ENCODE data around the gene RGS5. TPM values are rescaled to one million over a fixed set of nuclear protein-coding genes. Genes with fewer than 3 reads are reported as not detected.
"Not testable (repeated sequence)": the region's sequence is repeated elsewhere in the genome, so short reads cannot be mapped to it uniquely, and the experiment has no call there.

Gene RGS5
- total RNA-seq, 5 donors from 2014 or later (not counting 1 experiment from before 2014, with no cell fraction given): 1.9 to 4.5 (median 3.4) TPM

DNA sequence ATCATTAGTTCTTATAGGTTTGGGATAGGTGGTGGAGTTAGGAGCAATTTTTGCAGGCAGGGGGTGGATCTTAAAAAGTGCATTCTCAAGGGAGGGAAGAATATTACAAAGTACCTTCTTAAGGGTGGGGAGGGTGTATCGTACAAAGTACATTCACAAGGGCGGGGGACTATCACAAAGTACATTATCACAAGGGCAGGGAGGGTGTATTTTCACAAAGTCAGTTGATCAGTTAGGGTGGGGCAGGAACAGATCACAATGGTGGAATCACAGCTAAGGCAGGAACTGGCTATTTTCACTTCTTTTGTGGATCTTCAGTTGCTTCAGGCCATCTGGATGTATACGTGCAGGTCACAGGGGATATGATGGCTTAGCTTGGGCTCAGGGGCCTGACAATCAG, 30.9 kb upstream of the RGS5 start:
- DNase-seq; CTCF ChIA-PET; ATAC-seq (replicated peaks in 1 of 4); H3K27ac ChIP-seq (ENCODE audit: low read length); H3K36me3 ChIP-seq (ENCODE audit: control insufficient read depth in 2 of 2, extremely low read depth in 1 of 2, insufficient read depth in 1 of 2, low read length in 1 of 2); H3K27ac Mint-ChIP-seq; H3K4me1 Mint-ChIP-seq; H3K27me3 ChIP-seq (replicated peaks in 1 of 2; ENCODE audit: control insufficient read depth in 2 of 2, extremely low read depth in 1 of 2, insufficient read depth in 2 of 2, low read length in 1 of 2); H3K4me1 ChIP-seq (ENCODE audit: control insufficient read depth in 1 of 2, extremely low read depth in 1 of 2, insufficient read depth in 2 of 2, low read length in 2 of 2); H3K9me3 ChIP-seq; H3K27me3 Mint-ChIP-seq; POLR2A ChIA-PET; H3K4me3 Mint-ChIP-seq; H3K36me3 Mint-ChIP-seq; H3K4me3 ChIP-seq (ENCODE audit: control insufficient read depth in 1 of 2, extremely low read depth in 1 of 2, low read length in 1 of 2): not testable (repeated sequence)
- WGBS (ENCODE audit: insufficient coverage): no CpG with 5 or more reads among the region's 3 CpGs
- peaks cover 0 to 12% (median 6%) of the 10 kb centered on the region in 3 donors for H3K9me3 Mint-ChIP-seq

DNA sequence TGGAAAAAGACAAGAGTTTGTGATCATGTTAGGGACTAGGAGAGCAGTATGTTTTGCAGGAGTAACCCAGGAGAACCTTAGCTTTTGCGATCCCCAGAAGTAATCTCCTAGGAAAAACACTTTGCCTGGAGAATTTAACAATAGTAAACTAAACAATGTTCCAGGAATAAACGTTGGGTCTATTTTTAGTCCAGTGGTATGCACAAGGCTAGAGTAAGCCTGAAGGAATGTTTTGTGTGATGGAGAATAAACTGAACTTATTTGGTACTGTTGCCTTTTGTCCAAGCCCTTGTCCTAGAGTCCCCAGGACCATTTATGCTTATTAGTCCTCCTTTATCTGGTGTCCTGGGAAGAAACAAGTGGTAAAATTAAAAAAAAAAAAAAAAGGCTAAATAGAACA, 28.7 kb upstream of the RGS5 start:
- ATAC-seq (replicated peaks in 1 of 4) (no peak), DNase-seq (no peak)
- ChIA-PET POLR2A (no interaction called here), CTCF (no interaction called here)
- no peak overlapping the region for H3K4me3 ChIP-seq (ENCODE audit: control insufficient read depth in 1 of 2, extremely low read depth in 1 of 2, low read length in 1 of 2)
- H3K9me3 Mint-ChIP-seq: peaks cover 0 to 13% (median 9%) of the 10 kb centered on the region in 3 donors
- no peaks in the 10 kb centered on the region for H3K4me1 ChIP-seq (ENCODE audit: control insufficient read depth in 1 of 2, extremely low read depth in 1 of 2, insufficient read depth in 2 of 2, low read length in 2 of 2)
- H3K27me3 ChIP-seq (replicated peaks in 1 of 2; ENCODE audit: control insufficient read depth in 2 of 2, extremely low read depth in 1 of 2, insufficient read depth in 2 of 2, low read length in 1 of 2): no peaks in the 10 kb centered on the region
- H3K27ac Mint-ChIP-seq: no peak overlapping the region
- H3K27ac ChIP-seq (ENCODE audit: low read length): no peak overlapping the region
- H3K36me3 Mint-ChIP-seq: peaks cover 8% of the 10 kb centered on the region
- no peaks in the 10 kb centered on the region for H3K36me3 ChIP-seq (ENCODE audit: control insufficient read depth in 2 of 2, extremely low read depth in 1 of 2, insufficient read depth in 1 of 2, low read length in 1 of 2)
- H3K9me3 ChIP-seq: no peaks in the 10 kb centered on the region
- no peak overlapping the region for H3K4me3 Mint-ChIP-seq
- peaks cover 3% of the 10 kb centered on the region in 2 donors for H3K27me3 Mint-ChIP-seq
- no peaks in the 10 kb centered on the region for H3K4me1 Mint-ChIP-seq
- WGBS (ENCODE audit: insufficient coverage): no CpG with 5 or more reads among the region's 2 CpGs

DNA sequence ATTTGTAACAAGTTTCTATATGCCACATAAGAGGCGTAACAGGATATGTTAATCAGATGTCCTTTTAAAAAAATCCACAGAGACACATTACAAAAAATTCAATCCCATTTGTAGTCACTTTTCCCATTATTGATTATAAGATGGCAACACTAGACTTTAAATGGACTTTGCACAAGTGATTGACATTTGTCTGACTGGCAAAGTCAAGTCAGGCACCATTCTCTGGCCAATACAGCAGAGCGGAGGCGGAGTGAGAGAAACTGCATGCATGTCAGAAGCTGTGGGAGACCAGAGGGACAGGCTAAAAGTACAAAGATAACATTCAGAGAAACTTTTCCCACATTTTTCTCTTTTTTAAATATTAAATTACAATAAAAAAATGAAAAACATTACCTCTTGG, 28.1 kb upstream of the RGS5 start:
- no peak overlapping the region for H3K27ac Mint-ChIP-seq

DNA sequence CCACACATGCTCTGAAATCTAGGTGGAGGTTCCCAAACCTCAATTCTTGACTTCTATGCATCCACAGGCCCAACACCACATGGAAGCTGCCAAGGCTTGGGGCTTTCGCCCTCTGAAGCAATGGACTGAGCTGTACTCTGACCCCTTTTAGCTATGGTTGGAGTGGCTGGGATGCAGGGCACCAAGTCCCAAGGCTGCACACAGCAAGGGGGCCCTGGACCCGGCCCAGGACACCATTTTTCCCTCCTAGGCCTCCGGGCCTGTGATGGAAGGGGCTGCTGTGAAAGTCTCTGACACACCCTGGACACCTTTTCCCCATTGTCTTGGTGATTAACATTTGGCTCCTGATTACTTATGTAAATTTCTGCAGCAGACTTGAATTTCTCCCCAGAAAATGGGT, 25.6 kb upstream of the RGS5 start:
- CTCF ChIA-PET: not testable (repeated sequence)

More for the DNA sequence above, 28.1 kb upstream of the RGS5 start:
- no peaks in the 10 kb centered on the region for H3K4me1 Mint-ChIP-seq
- Histone ChIP-seq H3K4me1 (ENCODE audit: control insufficient read depth in 1 of 2, extremely low read depth in 1 of 2, insufficient read depth in 2 of 2, low read length in 2 of 2) (no peaks in the 10 kb centered on the region), H3K27ac (ENCODE audit: low read length) (no peak overlapping the region), H3K9me3 (no peaks in the 10 kb centered on the region), H3K36me3 (ENCODE audit: control insufficient read depth in 2 of 2, extremely low read depth in 1 of 2, insufficient read depth in 1 of 2, low read length in 1 of 2) (no peaks in the 10 kb centered on the region), H3K27me3 (replicated peaks in 1 of 2; ENCODE audit: control insufficient read depth in 2 of 2, extremely low read depth in 1 of 2, insufficient read depth in 2 of 2, low read length in 1 of 2) (no peaks in the 10 kb centered on the region), H3K4me3 (ENCODE audit: control insufficient read depth in 1 of 2, extremely low read depth in 1 of 2, low read length in 1 of 2) (no peak overlapping the region)
- H3K9me3 Mint-ChIP-seq: peaks cover 0 to 13% (median 9%) of the 10 kb centered on the region in 3 donors
- WGBS (ENCODE audit: insufficient coverage): no CpG with 5 or more reads among the region's 3 CpGs
- CTCF ChIA-PET: no interaction called here
- no peak for ATAC-seq (replicated peaks in 1 of 4)
- POLR2A ChIA-PET: no interaction called here
- H3K36me3 Mint-ChIP-seq: peaks cover 8% of the 10 kb centered on the region
- peaks cover 3% of the 10 kb centered on the region in 2 donors for H3K27me3 Mint-ChIP-seq
- DNase-seq: no peak
- H3K4me3 Mint-ChIP-seq: no peak overlapping the region

DNA sequence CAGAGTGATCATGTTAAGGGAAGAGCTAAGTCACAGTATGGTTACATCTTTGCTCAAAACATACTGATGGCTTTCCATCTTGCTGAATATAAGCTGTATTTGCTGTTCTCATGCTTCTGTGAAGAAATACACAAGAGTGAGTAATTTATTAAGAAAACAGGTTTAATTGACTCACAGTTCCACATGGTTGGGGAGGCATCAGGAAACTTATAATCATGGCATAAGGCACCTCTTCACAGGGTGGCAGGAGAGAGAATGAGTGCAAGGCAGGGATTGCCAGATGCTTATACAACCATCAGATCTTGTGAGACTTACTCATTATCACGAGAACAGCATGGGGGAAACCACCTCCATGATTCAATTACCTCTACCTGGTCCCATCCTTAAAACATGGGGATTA, 24.4 kb upstream of the RGS5 start:
- Histone ChIP-seq H3K4me1 (ENCODE audit: control insufficient read depth in 1 of 2, extremely low read depth in 1 of 2, insufficient read depth in 2 of 2, low read length in 2 of 2) (no peaks in the 10 kb centered on the region), H3K27ac (ENCODE audit: low read length) (no peak overlapping the region), H3K9me3 (no peaks in the 10 kb centered on the region), H3K36me3 (ENCODE audit: control insufficient read depth in 2 of 2, extremely low read depth in 1 of 2, insufficient read depth in 1 of 2, low read length in 1 of 2) (no peaks in the 10 kb centered on the region), H3K4me3 (ENCODE audit: control insufficient read depth in 1 of 2, extremely low read depth in 1 of 2, low read length in 1 of 2) (no peak overlapping the region), H3K27me3 (replicated peaks in 1 of 2; ENCODE audit: control insufficient read depth in 2 of 2, extremely low read depth in 1 of 2, insufficient read depth in 2 of 2, low read length in 1 of 2) (no peaks in the 10 kb centered on the region)
- peaks cover 0 to 10% (median 6%) of the 10 kb centered on the region in 3 donors for H3K9me3 Mint-ChIP-seq
- H3K27ac Mint-ChIP-seq: no peak overlapping the region
- POLR2A ChIA-PET: no interaction called here
- no peaks in the 10 kb centered on the region for H3K4me1 Mint-ChIP-seq
- DNase-seq: no peak
- no CpG with 5 or more reads among the region's 1 CpG for WGBS (ENCODE audit: insufficient coverage)
- ATAC-seq (replicated peaks in 1 of 4): no peak
- no peak overlapping the region for H3K4me3 Mint-ChIP-seq
- CTCF ChIA-PET: no interaction called here
- peaks cover 5% of the 10 kb centered on the region for H3K36me3 Mint-ChIP-seq
- H3K27me3 Mint-ChIP-seq: peaks cover 3% of the 10 kb centered on the region in 2 donors

More for the DNA sequence above, 25.6 kb upstream of the RGS5 start:
- H3K9me3 Mint-ChIP-seq: peaks cover 0 to 10% (median 6%) of the 10 kb centered on the region in 3 donors
- POLR2A ChIA-PET; H3K4me1 Mint-ChIP-seq; H3K4me1 ChIP-seq (ENCODE audit: control insufficient read depth in 1 of 2, extremely low read depth in 1 of 2, insufficient read depth in 2 of 2, low read length in 2 of 2); H3K36me3 ChIP-seq (ENCODE audit: control insufficient read depth in 2 of 2, extremely low read depth in 1 of 2, insufficient read depth in 1 of 2, low read length in 1 of 2); H3K36me3 Mint-ChIP-seq; ATAC-seq (replicated peaks in 1 of 4); H3K27ac ChIP-seq (ENCODE audit: low read length); H3K27me3 Mint-ChIP-seq; DNase-seq; H3K4me3 Mint-ChIP-seq; H3K27me3 ChIP-seq (replicated peaks in 1 of 2; ENCODE audit: control insufficient read depth in 2 of 2, extremely low read depth in 1 of 2, insufficient read depth in 2 of 2, low read length in 1 of 2); H3K9me3 ChIP-seq; H3K27ac Mint-ChIP-seq; H3K4me3 ChIP-seq (ENCODE audit: control insufficient read depth in 1 of 2, extremely low read depth in 1 of 2, low read length in 1 of 2): not testable (repeated sequence)
- no CpG with 5 or more reads among the region's 3 CpGs for WGBS (ENCODE audit: insufficient coverage)

DNA sequence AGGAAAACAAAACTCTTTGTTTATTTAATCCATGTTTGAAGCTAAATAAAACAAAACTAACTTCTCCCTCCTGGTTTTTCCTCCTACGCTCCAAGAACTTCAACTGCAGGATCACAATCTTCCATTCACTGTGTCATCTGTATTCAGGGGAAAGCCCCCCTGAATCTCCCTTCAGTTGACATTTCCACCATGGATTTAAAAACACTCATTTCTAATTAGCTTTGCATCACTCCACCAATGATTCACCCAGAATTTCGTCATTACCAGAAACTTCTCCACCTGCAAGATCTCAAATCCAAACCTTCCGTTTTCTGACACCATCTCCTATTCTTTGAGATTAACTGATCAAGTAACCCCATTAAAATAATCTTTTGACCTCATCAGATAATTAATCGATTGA, 10.9 kb upstream of the RGS5 start:
- Mint-ChIP-seq H3K4me3 (no peak overlapping the region), H3K9me3 (no peaks in the 10 kb centered on the region), H3K27me3 (peaks cover 10 to 15% of the 10 kb centered on the region in 2 donors), H3K4me1 (no peaks in the 10 kb centered on the region), H3K27ac (no peak overlapping the region), H3K36me3 (no peaks in the 10 kb centered on the region)
- Histone ChIP-seq H3K27me3 (replicated peaks in 1 of 2; ENCODE audit: control insufficient read depth in 2 of 2, extremely low read depth in 1 of 2, insufficient read depth in 2 of 2, low read length in 1 of 2) (no peaks in the 10 kb centered on the region), H3K9me3 (no peaks in the 10 kb centered on the region), H3K4me1 (ENCODE audit: control insufficient read depth in 1 of 2, extremely low read depth in 1 of 2, insufficient read depth in 2 of 2, low read length in 2 of 2) (no peaks in the 10 kb centered on the region), H3K36me3 (ENCODE audit: control insufficient read depth in 2 of 2, extremely low read depth in 1 of 2, insufficient read depth in 1 of 2, low read length in 1 of 2) (no peaks in the 10 kb centered on the region), H3K4me3 (ENCODE audit: control insufficient read depth in 1 of 2, extremely low read depth in 1 of 2, low read length in 1 of 2) (no peak overlapping the region), H3K27ac (ENCODE audit: low read length) (no peak overlapping the region)
- DNase-seq (no peak), ATAC-seq (replicated peaks in 1 of 4) (no peak)
- POLR2A ChIA-PET: no interaction called here
- CTCF ChIA-PET: no interaction called here
- 88% methylated on average over 4 of the region's 4 CpGs for WGBS (ENCODE audit: insufficient coverage)

DNA sequence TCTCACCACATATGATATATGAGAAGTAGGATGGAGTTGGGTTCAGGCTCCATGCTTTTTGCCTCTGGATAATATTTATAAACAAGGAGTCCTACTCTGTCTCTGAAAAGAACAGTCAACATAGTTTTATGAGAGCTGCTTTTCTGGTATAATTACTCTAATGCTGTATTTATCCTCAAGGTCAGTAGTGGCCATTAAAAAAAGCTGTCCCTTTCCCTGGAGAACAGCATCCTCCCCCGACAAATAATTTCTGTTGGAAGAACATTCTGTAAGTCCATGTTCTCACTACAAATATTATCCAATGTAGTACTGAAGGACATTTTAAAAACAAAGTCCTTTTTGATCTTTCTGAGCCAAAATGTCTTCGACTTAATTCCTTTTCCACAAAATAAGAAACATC, 9.0 kb upstream of the RGS5 start:
- no peaks in the 10 kb centered on the region for H3K9me3 ChIP-seq
- WGBS (ENCODE audit: insufficient coverage): no CpG with 5 or more reads among the region's 2 CpGs
- Mint-ChIP-seq H3K27ac (no peak overlapping the region), H3K27me3 (peaks cover 10 to 15% of the 10 kb centered on the region in 2 donors), H3K4me3 (no peak overlapping the region), H3K9me3 (no peaks in the 10 kb centered on the region), H3K36me3 (no peaks in the 10 kb centered on the region), H3K4me1 (no peaks in the 10 kb centered on the region)
- DNase-seq: no peak
- H3K27me3 ChIP-seq (replicated peaks in 1 of 2; ENCODE audit: control insufficient read depth in 2 of 2, extremely low read depth in 1 of 2, insufficient read depth in 2 of 2, low read length in 1 of 2): no peaks in the 10 kb centered on the region
- H3K4me3 ChIP-seq (ENCODE audit: control insufficient read depth in 1 of 2, extremely low read depth in 1 of 2, low read length in 1 of 2): no peak overlapping the region
- H3K4me1 ChIP-seq (ENCODE audit: control insufficient read depth in 1 of 2, extremely low read depth in 1 of 2, insufficient read depth in 2 of 2, low read length in 2 of 2): no peaks in the 10 kb centered on the region
- H3K27ac ChIP-seq (ENCODE audit: low read length): no peak overlapping the region
- no peak for ATAC-seq (replicated peaks in 1 of 4)
- H3K36me3 ChIP-seq (ENCODE audit: control insufficient read depth in 2 of 2, extremely low read depth in 1 of 2, insufficient read depth in 1 of 2, low read length in 1 of 2): no peaks in the 10 kb centered on the region
- CTCF ChIA-PET: no interaction called here
- POLR2A ChIA-PET: interaction anchor here in 1 of 2 donors (0.6 kb wide), 1 partner anchor 194 kb away, joined by 3 read pairs; no protein-coding TSS in a partner anchor
